Panc1 (cell line): Measurements from ENCODE around the gene CDV3. TPM values are rescaled to one million over a fixed set of nuclear protein-coding genes. Genes with fewer than 3 reads are reported as not detected.
A peak's percentile ranks its signal among the peaks of the same experiment; 100 is the strongest.

Source experiments
- ATAC-seq: fragments of 200-7000 bp; cut with Tn5 transposase; 2 replicates; pipeline ENCODE4 v1.9.1; 2020; ENCODE audit warnings: mild to moderate bottlenecking, moderate library complexity
- BruUV-seq: library from RNA; stranded (reverse); fragments of 400-500 nt; replicated peaks from 2 replicates; lab custom pipeline; 2021; lab: Mats Ljungman, UMichigan
- CTCF ChIA-PET: fragments of 300-600 bp; sonication (Branson Sonifier 250); formaldehyde crosslinking; loops from one replicate; lab custom pipeline; 2022; ENCODE audit warnings: antibody characterized with exemption; lab: Charles Lee
- POLR2A ChIA-PET: fragments of 300-600 bp; sonication (Branson Sonifier 250); formaldehyde crosslinking; loops from one replicate; lab custom pipeline; 2022; ENCODE audit warnings: antibody characterized with exemption; lab: Charles Lee
- DNase-seq: peaks from one replicate; pipeline ENCODE4 v3.0.0-alpha.2; 2010; ENCODE audit warnings: low read depth, low spot score
- H3K27ac ChIP-seq: 2 replicates; pipeline ENCODE4 v1.5.1; 2011; ENCODE audit warnings: mild to moderate bottlenecking, low read length, inconsistent platforms
- H3K27me3 ChIP-seq: fragments of 200-500 bp; sonication (Bioruptor generic); 2 replicates; pipeline ENCODE4 v1.6.0; 2014; ENCODE audit warnings: low read length, inconsistent platforms; ENCODE audit not compliant: control insufficient read depth, insufficient read depth
- H3K36me3 ChIP-seq: fragments of 200-500 bp; sonication (Bioruptor generic); 2 replicates; pipeline ENCODE4 v1.5.1; 2014; ENCODE audit warnings: inconsistent platforms, mild to moderate bottlenecking, low read length, moderate library complexity; ENCODE audit not compliant: control insufficient read depth, insufficient read depth
- H3K4me1 ChIP-seq: 2 replicates; pipeline ENCODE4 v1.5.1; 2011; ENCODE audit warnings: inconsistent platforms, mild to moderate bottlenecking, low read length, moderate library complexity; ENCODE audit not compliant: control insufficient read depth, insufficient read depth
- H3K4me3 ChIP-seq, 2 experiments: 2 replicates each; pipeline ENCODE4 v1.5.1; 2011 to 2012; ENCODE audit warnings: low read depth in 2 of 2, low read length in 2 of 2, mild to moderate bottlenecking in 2 of 2, inconsistent platforms in 1 of 2, moderate library complexity in 1 of 2
- H3K9me3 ChIP-seq: fragments of 200-500 bp; sonication (Bioruptor generic); 2 replicates; pipeline ENCODE4 v1.5.1; 2014; ENCODE audit warnings: low read depth, mild to moderate bottlenecking, inconsistent platforms, low read length, moderate library complexity; ENCODE audit not compliant: control insufficient read depth, insufficient read depth
- CTCF ChIP-seq: fragments of 450-650 bp; IDR thresholded peaks from 2 replicates; pipeline ENCODE4 v1.5.1; 2017; ENCODE audit warnings: mild to moderate bottlenecking
- POLR2AphosphoS5 ChIP-seq: IDR thresholded peaks from 2 replicates; pipeline ENCODE4 v1.6.1; 2012; ENCODE audit warnings: mild to moderate bottlenecking, low read depth, low read length, moderate library complexity
- REST ChIP-seq, 2 experiments: IDR thresholded peaks; 2 replicates each; pipeline ENCODE4 v1.6.1; 2011 to 2012; ENCODE audit warnings: low read depth in 2 of 2, control low read depth in 1 of 2, low read length in 1 of 2, mild to moderate bottlenecking in 1 of 2, moderate library complexity in 1 of 2; ENCODE audit not compliant: insufficient read depth in 1 of 2
- SIN3A ChIP-seq: IDR thresholded peaks from 2 replicates; pipeline ENCODE4 v1.6.1; 2012; ENCODE audit warnings: low read depth, mild to moderate bottlenecking, low read length, moderate library complexity, borderline replicate concordance; ENCODE audit not compliant: insufficient read depth
- TCF7L2 ChIP-seq: IDR thresholded peaks from 2 replicates; pipeline ENCODE4 v1.6.1; 2011; ENCODE audit warnings: mild to moderate bottlenecking, low read depth, low read length, inconsistent platforms
- in situ Hi-C: cut with HindIII; loops from 2 replicates; pipeline ENCODE4 v1.10.0; 2016; ENCODE audit warnings: low sequenced_read_pairs, low pct_unique_long_range_greater_than_20kb
- intact Hi-C: fragments of 100-400 bp; cut with micrococcal nuclease; formaldehyde crosslinking; loops from one replicate; pipeline ENCODE4 v1.10.0; 2022; ENCODE audit not compliant: unreplicated experiment
- total RNA-seq: library from RNA; stranded (reverse); gene quantifications from one replicate; pipeline ENCODE4 v1.2.1, GENCODE V29; 2021; ENCODE audit not compliant: unreplicated experiment

CDV3 gene
- total RNA-seq, 1 experiment from 2014 or later, result 506 TPM

- ChIA-PET POLR2A (no interaction called here), CTCF (no interaction called here)
- TSS peak; percentile 0 for BruUV-seq
- Histone ChIP-seq H3K4me1 (peaks cover 67% of the 10 kb centered on the region), H3K9me3 (no peaks in the 10 kb centered on the region), H3K27ac (peak overlapping the region; percentile 23; the same call in 1 of the 2 replicates), H3K27me3 (no peaks in the 10 kb centered on the region), H3K36me3 (peaks cover 71% of the 10 kb centered on the region), H3K4me3 (no peak overlapping the region)
- in situ Hi-C loops (no loop called here), intact Hi-C loops (no loop called here)
- no peak for DNase-seq
- no peak for ATAC-seq
- TF ChIP-seq SIN3A (no peak), POLR2AphosphoS5 (0 out of 2 replicates have a peak, but pooled peaks have one; percentile 23)
These were observed 9.9 kb downstream of the CDV3 start for GRCh38 chr3:133583396-133583795.

- POLR2A ChIA-PET, result interaction anchor here (0.6 to 1.2 kb wide), 2 partner anchors 9 to 658 kb away, joined by 3 to 5 read pairs; no protein-coding TSS in a partner anchor
- in situ Hi-C loops (no loop called here), intact Hi-C loops (no loop called here)
- no TSS peak for BruUV-seq
- Histone ChIP-seq H3K27me3 (no peaks in the 10 kb centered on the region), H3K4me3 (no peak overlapping the region), H3K9me3 (no peaks in the 10 kb centered on the region), H3K27ac (peak overlapping the region; percentile 65), H3K36me3 (peaks cover 48% of the 10 kb centered on the region), H3K4me1 (peaks cover 64% of the 10 kb centered on the region)
- DNase-seq (no peak), ATAC-seq (no peak)
- TF ChIP-seq CTCF, result no peak
- no peak for TF ChIP-seq POLR2AphosphoS5
- TF ChIP-seq TCF7L2, result no peak
- no peak for TF ChIP-seq SIN3A
- TF ChIP-seq REST (IDR thresholded peaks at IDR 0.05; ENCODE audit: insufficient read depth in 1 of 2, low read depth in 2 of 2, low read length in 1 of 2), result no peak
- CTCF ChIA-PET, result no interaction called here
These were observed 14.5 kb downstream of the CDV3 start for GRCh38 chr3:133588035-133588434.

- no peak for DNase-seq
- no peaks in the 10 kb centered on the region for H3K9me3 ChIP-seq
- no peaks in the 10 kb centered on the region for H3K27me3 ChIP-seq
- TF ChIP-seq POLR2AphosphoS5 (peak; percentile 45; the same call in 1 of the 2 replicates), SIN3A (no peak)
- H3K36me3 ChIP-seq, result peaks cover 41% of the 10 kb centered on the region
- H3K4me3 ChIP-seq, result no peak overlapping the region
- ATAC-seq, result no peak
- TSS peak; percentile 74 for BruUV-seq
- H3K4me1 ChIP-seq, result peaks cover 57% of the 10 kb centered on the region
- CTCF ChIA-PET, result no interaction called here
- POLR2A ChIA-PET, result no interaction called here
- H3K27ac ChIP-seq, result peak overlapping the region; percentile 65
- in situ Hi-C loops (no loop called here), intact Hi-C loops (no loop called here)
These were observed 15.4 kb downstream of the CDV3 start for GRCh38 chr3:133588784-133589465.
